GM21528 (cell line): ENCODE data around the gene EPHA10.

ENCODE experiments used
- ATAC-seq: cut with Tn5 transposase; IDR thresholded peaks from one replicate; pipeline ENCODE4 v1.9.1; 2021; ENCODE audit warnings: mild to moderate bottlenecking, moderate library complexity; ENCODE audit not compliant: unreplicated experiment, low FRiP score

Gene EPHA10

GRCh38 chr1:37682334-37682987 lies 82.5 kb downstream of the EPHA10 start:
- ATAC-seq = no peak

GRCh38 chr1:37680933-37681332 lies 84.0 kb downstream of the EPHA10 start:
- ATAC-seq = no peak

- no peak for ATAC-seq
Measured at GRCh38 chr1:37677808-37678207, 87.1 kb downstream of the EPHA10 start.

- no peak for ATAC-seq
Measured at GRCh38 chr1:37677143-37677439, 87.8 kb downstream of the EPHA10 start.

GRCh38 chr1:37676281-37677142 lies 88.4 kb downstream of the EPHA10 start:
- no peak for ATAC-seq

GRCh38 chr1:37673920-37674319 lies 91.0 kb downstream of the EPHA10 start:
- no peak for ATAC-seq

GRCh38 chr1:37672136-37672870 lies 92.6 kb downstream of the EPHA10 start:
- no peak for ATAC-seq

- no peak for ATAC-seq
Measured at GRCh38 chr1:37671261-37671660, 93.7 kb downstream of the EPHA10 start.

GRCh38 chr1:37670133-37670532 lies 94.8 kb downstream of the EPHA10 start:
- no peak for ATAC-seq

GRCh38 chr1:37667023-37667671 lies 97.8 kb downstream of the EPHA10 start:
- no peak for ATAC-seq

- no peak for ATAC-seq
Measured at GRCh38 chr1:37666241-37666867, 98.6 kb downstream of the EPHA10 start.
